HCT116 (cell line): Measurements from ENCODE around the gene POP4. TPM values are rescaled to one million over a fixed set of nuclear protein-coding genes. Genes with fewer than 3 reads are reported as not detected.
A peak's percentile ranks its signal among the peaks of the same experiment; 100 is the strongest.

Source experiments
- ATAC-seq: fragments of 200-7000 bp; cut with Tn5 transposase; 2 replicates; pipeline ENCODE4 v1.9.1; 2020; ENCODE audit warnings: mild to moderate bottlenecking, moderate library complexity
- BruUV-seq: library from RNA; stranded (reverse); fragments of 400-500 nt; replicated peaks from 2 replicates; lab custom pipeline; 2021; lab: Mats Ljungman, UMichigan
- CTCF ChIA-PET: fragments of 300-600 bp; sonication (Branson Sonifier 250); formaldehyde crosslinking; loops from one replicate; lab custom pipeline; 2021; ENCODE audit warnings: antibody characterized with exemption; lab: Charles Lee
- POLR2A ChIA-PET: fragments of 300-600, 350-600 bp; sonication (Branson Sonifier 250); formaldehyde crosslinking; loops from one replicate; lab custom pipeline; 2021; ENCODE audit warnings: antibody characterized with exemption; lab: Charles Lee
- RAD21 ChIA-PET, 2 experiments: fragments of 300-600 bp; sonication (Branson Sonifier 250); formaldehyde crosslinking; loops; one replicate each; lab custom pipeline; 2023; ENCODE audit warnings: low total read pairs in 2 of 2; ENCODE audit not compliant: uncharacterized antibody in 2 of 2, unreplicated experiment in 2 of 2, low non-redundant PET in 1 of 2; lab: Charles Lee
- DNase-seq: peaks from one replicate; pipeline ENCODE4 v3.0.0-alpha.2; 2010; ENCODE audit warnings: low read depth, low spot score
- H2AFZ ChIP-seq: fragments of 200-600 bp; shearing (Covaris generic), sonication (generic); 2 replicates; pipeline ENCODE4 v1.6.1; 2017; ENCODE audit warnings: low read depth, mixed run types, mixed read lengths, antibody characterized with exemption, low read length; ENCODE audit not compliant: poor library complexity, severe bottlenecking
- H3K27ac ChIP-seq: 2 replicates; pipeline ENCODE4 v1.5.1; 2012; ENCODE audit warnings: low read depth, low read length
- H3K27me3 ChIP-seq: fragments of 200-600 bp; sonication (generic); 2 replicates; pipeline ENCODE4 v1.6.1; 2016; ENCODE audit warnings: mixed run types, low read length, mixed read lengths; ENCODE audit not compliant: insufficient read depth
- H3K36me3 ChIP-seq, 2 experiments: fragments of 200-500 bp in 1 of 2; fragments of 200-600 bp in 1 of 2; sonication (Bioruptor generic) in 1 of 2; sonication (generic) in 1 of 2; 2 replicates each; pipeline versions ENCODE4 v1.5.1 to v1.6.1; 2014 to 2016; ENCODE audit warnings: low read length in 2 of 2, inconsistent platforms in 1 of 2, mixed read lengths in 1 of 2, mixed run types in 1 of 2; ENCODE audit not compliant: insufficient read depth in 2 of 2, control insufficient read depth in 1 of 2
- H3K4me1 ChIP-seq, 2 experiments: fragments of 200-600 bp in 1 of 2; sonication (generic) in 1 of 2; 2 replicates each; pipeline versions ENCODE4 v1.5.1 to v1.6.1; 2012 to 2017; ENCODE audit warnings: low read length in 2 of 2, inconsistent platforms in 1 of 2, mild to moderate bottlenecking in 1 of 2, mixed read lengths in 1 of 2, mixed run types in 1 of 2, moderate library complexity in 1 of 2; ENCODE audit not compliant: insufficient read depth in 2 of 2, control insufficient read depth in 1 of 2
- H3K4me2 ChIP-seq: fragments of 200-600 bp; sonication (generic); 2 replicates; pipeline ENCODE4 v1.6.1; 2017; ENCODE audit warnings: mixed run types, low read length, mixed read lengths
- H3K4me3 ChIP-seq, 2 experiments: fragments of 200-600 bp in 1 of 2; sonication (generic) in 1 of 2; replicated peaks in 1 of 2; 2 replicates each; pipeline ENCODE4 v1.5.1; 2011 to 2016; ENCODE audit warnings: low read length in 2 of 2, control low read depth in 1 of 2, low read depth in 1 of 2, mild to moderate bottlenecking in 1 of 2, mixed read lengths in 1 of 2, mixed run types in 1 of 2
- H3K79me2 ChIP-seq: fragments of 200-600 bp; sonication (generic); 2 replicates; pipeline ENCODE4 v1.6.1; 2017; ENCODE audit warnings: mild to moderate bottlenecking, mixed run types, low read length, moderate library complexity, mixed read lengths; ENCODE audit not compliant: insufficient read depth
- H3K9ac ChIP-seq: fragments of 200-600 bp; sonication (generic); 2 replicates; pipeline ENCODE4 v1.6.1; 2016; ENCODE audit warnings: low read length, mixed read lengths
- H3K9me2 ChIP-seq: fragments of 200-600 bp; sonication (generic), shearing (Covaris generic); 2 replicates; pipeline ENCODE4 v1.6.1; 2017; ENCODE audit warnings: mixed run types, mild to moderate bottlenecking, moderate library complexity; ENCODE audit not compliant: insufficient read depth
- H3K9me3 ChIP-seq, 2 experiments: fragments of 200-500 bp in 1 of 2; fragments of 200-600 bp in 1 of 2; sonication (Bioruptor generic) in 1 of 2; sonication (generic) in 1 of 2; 2 replicates each; pipeline ENCODE4 v1.6.1; 2014 to 2017; ENCODE audit warnings: low read length in 2 of 2, mixed read lengths in 2 of 2, inconsistent platforms in 1 of 2, low read depth in 1 of 2, mild to moderate bottlenecking in 1 of 2, mixed run types in 1 of 2, moderate library complexity in 1 of 2; ENCODE audit not compliant: control insufficient read depth in 1 of 2, insufficient read depth in 1 of 2
- H4K20me1 ChIP-seq: fragments of 200-600 bp; sonication (generic), shearing (Covaris generic); 2 replicates; pipeline ENCODE4 v1.6.1; 2017; ENCODE audit warnings: mixed run types, mild to moderate bottlenecking, moderate library complexity; ENCODE audit not compliant: insufficient read depth
- EGR1 ChIP-seq: IDR thresholded peaks from 2 replicates; pipeline ENCODE4 v1.6.1; 2012; ENCODE audit warnings: low read depth
- RAD21 ChIP-seq: IDR thresholded peaks from 2 replicates; pipeline ENCODE4 v1.6.1; 2012; ENCODE audit warnings: low read depth, mild to moderate bottlenecking
- TCF7L2 ChIP-seq: IDR thresholded peaks from 2 replicates; pipeline ENCODE4 v1.7.0; 2011; ENCODE audit warnings: borderline replicate concordance, inconsistent platforms; ENCODE audit not compliant: insufficient read depth, insufficient read length; ENCODE audit errors: extremely low read depth
- intact Hi-C: fragments of 100-400 bp; cut with micrococcal nuclease; formaldehyde crosslinking; loops from 2 replicates; pipeline ENCODE4 v1.10.0; 2022
- total RNA-seq: library from RNA; stranded (reverse); gene quantifications from one replicate; pipeline ENCODE4 v1.2.1, GENCODE V29; 2021; ENCODE audit not compliant: unreplicated experiment
- TF ChIP-seq, protein P1 (sequence below), 3 experiments: fragments of 200-600 bp in 1 of 3; sonication (generic) in 1 of 3; IDR thresholded peaks in 2 of 3; conservative IDR thresholded peaks in 1 of 3; 2 replicates each; pipeline ENCODE4 v1.5.1; 2012 to 2017; ENCODE audit warnings: low read depth in 2 of 3, low read length in 2 of 3, antibody characterized with exemption in 1 of 3, borderline replicate concordance in 1 of 3, control low read depth in 1 of 3, mild to moderate bottlenecking in 1 of 3, mixed read lengths in 1 of 3, mixed run types in 1 of 3, moderate library complexity in 1 of 3; ENCODE audit not compliant: insufficient read depth in 1 of 3
- TF ChIP-seq, protein P2 (sequence below): IDR thresholded peaks from 2 replicates; pipeline ENCODE4 v1.6.1; 2011; ENCODE audit warnings: mild to moderate bottlenecking, low read length, moderate library complexity; ENCODE audit not compliant: insufficient replicate concordance; ENCODE audit errors: extremely low read depth

POP4 gene
- total RNA-seq, 1 experiment from 2014 or later = 61.2 TPM

DNA sequence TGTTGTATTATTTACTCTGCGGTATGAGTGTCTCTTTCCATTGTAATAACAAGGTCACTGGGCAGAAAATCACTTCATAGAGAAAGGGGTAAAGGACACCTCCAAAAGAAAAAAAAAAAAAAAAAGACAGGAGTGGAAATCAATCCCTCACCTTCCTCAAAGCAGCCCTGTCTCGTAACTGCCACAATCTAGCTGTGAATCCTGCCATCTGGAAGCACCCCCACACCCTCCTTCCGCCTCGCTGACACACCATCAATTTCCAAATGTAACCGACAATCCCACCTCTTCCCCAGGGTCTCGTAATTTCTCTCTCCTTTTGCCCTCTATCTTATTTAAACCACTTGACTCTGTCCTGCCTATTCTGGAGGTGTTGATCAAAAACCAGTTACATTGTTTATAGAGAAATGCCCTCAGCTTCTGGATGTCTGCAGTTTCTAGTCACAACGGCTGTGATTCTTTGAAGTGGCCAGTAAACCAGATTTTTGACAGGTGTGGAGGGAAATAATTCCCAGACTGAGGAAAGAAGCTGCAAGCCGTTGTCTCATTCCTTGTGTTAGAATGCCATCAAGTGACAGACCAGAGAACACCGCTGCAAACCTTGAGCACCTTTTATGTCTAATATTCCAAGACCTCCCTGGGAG, 9.1 kb upstream of the POP4 start:
- no peaks in the 10 kb centered on the region for H3K79me2 ChIP-seq
- no peak overlapping the region for H3K27ac ChIP-seq
- no peaks in the 10 kb centered on the region for H3K9me3 ChIP-seq
- intact Hi-C loops = loop anchor here (5.0 kb wide), 1 partner anchor 130 kb away; no protein-coding TSS in a partner anchor
- no peak overlapping the region for H3K4me2 ChIP-seq
- H3K9me2 ChIP-seq = no peaks in the 10 kb centered on the region
- ChIA-PET CTCF (interaction anchor here (0.7 kb wide), 1 partner anchor 129 kb away, joined by 3 read pairs; no protein-coding TSS in a partner anchor), POLR2A (no interaction called here), RAD21 (no interaction called here)
- no peaks in the 10 kb centered on the region for H3K4me1 ChIP-seq
- no peak for TF ChIP-seq EGR1
- TF ChIP-seq TCF7L2 = no peak
- peak; percentile 45 for TF ChIP-seq RAD21
- TF ChIP-seq, protein P1, sequence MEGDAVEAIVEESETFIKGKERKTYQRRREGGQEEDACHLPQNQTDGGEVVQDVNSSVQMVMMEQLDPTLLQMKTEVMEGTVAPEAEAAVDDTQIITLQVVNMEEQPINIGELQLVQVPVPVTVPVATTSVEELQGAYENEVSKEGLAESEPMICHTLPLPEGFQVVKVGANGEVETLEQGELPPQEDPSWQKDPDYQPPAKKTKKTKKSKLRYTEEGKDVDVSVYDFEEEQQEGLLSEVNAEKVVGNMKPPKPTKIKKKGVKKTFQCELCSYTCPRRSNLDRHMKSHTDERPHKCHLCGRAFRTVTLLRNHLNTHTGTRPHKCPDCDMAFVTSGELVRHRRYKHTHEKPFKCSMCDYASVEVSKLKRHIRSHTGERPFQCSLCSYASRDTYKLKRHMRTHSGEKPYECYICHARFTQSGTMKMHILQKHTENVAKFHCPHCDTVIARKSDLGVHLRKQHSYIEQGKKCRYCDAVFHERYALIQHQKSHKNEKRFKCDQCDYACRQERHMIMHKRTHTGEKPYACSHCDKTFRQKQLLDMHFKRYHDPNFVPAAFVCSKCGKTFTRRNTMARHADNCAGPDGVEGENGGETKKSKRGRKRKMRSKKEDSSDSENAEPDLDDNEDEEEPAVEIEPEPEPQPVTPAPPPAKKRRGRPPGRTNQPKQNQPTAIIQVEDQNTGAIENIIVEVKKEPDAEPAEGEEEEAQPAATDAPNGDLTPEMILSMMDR (IDR thresholded peaks at IDR 0.05 in 2 of 3, conservative IDR thresholded peaks at IDR 0.05 in 1 of 3; ENCODE audit: borderline replicate concordance in 1 of 3, insufficient read depth in 1 of 3, low read depth in 2 of 3, low read length in 2 of 3) = peak in 2 of 3 experiments; percentile 23 to 31; a peak in 2 of 6 replicates
- TF ChIP-seq, protein P2, sequence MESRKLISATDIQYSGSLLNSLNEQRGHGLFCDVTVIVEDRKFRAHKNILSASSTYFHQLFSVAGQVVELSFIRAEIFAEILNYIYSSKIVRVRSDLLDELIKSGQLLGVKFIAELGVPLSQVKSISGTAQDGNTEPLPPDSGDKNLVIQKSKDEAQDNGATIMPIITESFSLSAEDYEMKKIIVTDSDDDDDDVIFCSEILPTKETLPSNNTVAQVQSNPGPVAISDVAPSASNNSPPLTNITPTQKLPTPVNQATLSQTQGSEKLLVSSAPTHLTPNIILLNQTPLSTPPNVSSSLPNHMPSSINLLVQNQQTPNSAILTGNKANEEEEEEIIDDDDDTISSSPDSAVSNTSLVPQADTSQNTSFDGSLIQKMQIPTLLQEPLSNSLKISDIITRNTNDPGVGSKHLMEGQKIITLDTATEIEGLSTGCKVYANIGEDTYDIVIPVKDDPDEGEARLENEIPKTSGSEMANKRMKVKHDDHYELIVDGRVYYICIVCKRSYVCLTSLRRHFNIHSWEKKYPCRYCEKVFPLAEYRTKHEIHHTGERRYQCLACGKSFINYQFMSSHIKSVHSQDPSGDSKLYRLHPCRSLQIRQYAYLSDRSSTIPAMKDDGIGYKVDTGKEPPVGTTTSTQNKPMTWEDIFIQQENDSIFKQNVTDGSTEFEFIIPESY = no peak
- BruUV-seq = no TSS peak
- peaks cover 28% of the 10 kb centered on the region for H3K27me3 ChIP-seq
- H3K4me3 ChIP-seq = no peak overlapping the region
- H3K9ac ChIP-seq = no peak overlapping the region
- no peaks in the 10 kb centered on the region for H3K36me3 ChIP-seq
- ATAC-seq = no peak
- no peak for DNase-seq
- no peaks in the 10 kb centered on the region for H4K20me1 ChIP-seq
- H2AFZ ChIP-seq = no peak overlapping the region
